Transverse colon (tissue), 4 donors: ENCODE data around the gene MRPL32. TPM values are rescaled to one million over a fixed set of nuclear protein-coding genes. Genes with fewer than 3 reads are reported as not detected.

Experiments
- DNase-seq: peaks from one replicate; pipeline ENCODE4 v3.0.0-alpha.2; 2019
- H3K27ac ChIP-seq, 4 donors: fragments of 200-600 bp; sonication (generic); 2 replicates each; pipeline ENCODE4 v1.5.1; 2016 to 2018; ENCODE audit warnings: inconsistent platforms in 4 of 4
- H3K27me3 ChIP-seq: fragments of 200-600 bp; sonication (generic); 2 replicates; pipeline ENCODE4 v1.5.1; 2017; ENCODE audit warnings: inconsistent platforms
- H3K36me3 ChIP-seq, 4 donors: fragments of 200-600 bp; sonication (generic); 2 replicates each; pipeline ENCODE4 v1.5.1; 2017 to 2019; ENCODE audit warnings: inconsistent platforms in 4 of 4
- H3K4me1 ChIP-seq, 4 donors: fragments of 200-600 bp; sonication (generic); 2 replicates each; pipeline ENCODE4 v1.5.1; 2017 to 2020; ENCODE audit warnings: inconsistent platforms in 4 of 4
- H3K4me3 ChIP-seq, 4 donors: fragments of 200-600 bp; sonication (generic); 1 replicate in 1 of 4; 2 replicates in 3 of 4; pipeline versions ENCODE4 v1.5.1 to v1.6.1; 2017 to 2019; ENCODE audit warnings: inconsistent platforms in 4 of 4
- H3K9me3 ChIP-seq, 2 donors: fragments of 200-600 bp; sonication (generic); 2 replicates each; pipeline ENCODE4 v1.5.1; 2017 to 2019; ENCODE audit warnings: inconsistent platforms in 2 of 2
- EP300 ChIP-seq: sonication (generic); formaldehyde crosslinking; IDR thresholded peaks from one replicate; pipeline ENCODE4 v1.6.1; 2017; ENCODE audit warnings: antibody characterized with exemption, low read depth
- POLR2A ChIP-seq: fragments of 450-650 bp; IDR thresholded peaks from one replicate; pipeline ENCODE4 v1.6.1; 2016; ENCODE audit warnings: antibody characterized with exemption, mild to moderate bottlenecking, moderate library complexity
- POLR2AphosphoS5 ChIP-seq, 3 donors: sonication (generic); formaldehyde crosslinking; IDR thresholded peaks; one replicate each; pipeline ENCODE4 v1.6.1; 2016; ENCODE audit warnings: antibody characterized with exemption in 3 of 3
- WGBS, 2 donors: methylation state at CpG; one replicate each; pipeline ENCODE4 v1.1.5; 2018; ENCODE audit warnings: low coverage in 1 of 2; 5-methylcytosine and 5-hydroxymethylcytosine counted together
- in situ Hi-C, 4 donors: fragments of 200-750 bp; cut with MboI; loops; one replicate each; pipeline versions ENCODE4 v1.15.0 to v1.15.1; 2017; ENCODE audit warnings: low sequenced_read_pairs in 3 of 4, low pct_ligation_motif_present in 1 of 4, low pct_unique_long_range_greater_than_20kb in 1 of 4
- intact Hi-C: fragments of 100-400 bp; cut with DNase I; formaldehyde crosslinking; loops from one replicate; pipeline ENCODE4 v1.15.1; 2023; ENCODE audit warnings: low total_unique reads
- total RNA-seq, 4 donors: library from RNA; depleted of rRNA; stranded (reverse); fragments of >200 nt; gene quantifications; one replicate each; pipeline ENCODE4 v1.1.0, GENCODE V29; 2016
- TF ChIP-seq, protein P1 (sequence below), 5 experiments: fragments of 200-600 bp in 3 of 5; fragments of 450-650 bp in 2 of 5; sonication (generic) in 3 of 5; IDR thresholded peaks; 1 replicate in 2 of 5; 2 replicates in 3 of 5; pipeline ENCODE4 v1.5.1; 2016 to 2017; ENCODE audit warnings: antibody characterized with exemption in 5 of 5, inconsistent platforms in 3 of 5, mild to moderate bottlenecking in 2 of 5, moderate library complexity in 1 of 5

The MRPL32 gene
- total RNA-seq, 4 donors from 2014 or later, result 22.5 to 49.4 (median 36.4) TPM

DNA sequence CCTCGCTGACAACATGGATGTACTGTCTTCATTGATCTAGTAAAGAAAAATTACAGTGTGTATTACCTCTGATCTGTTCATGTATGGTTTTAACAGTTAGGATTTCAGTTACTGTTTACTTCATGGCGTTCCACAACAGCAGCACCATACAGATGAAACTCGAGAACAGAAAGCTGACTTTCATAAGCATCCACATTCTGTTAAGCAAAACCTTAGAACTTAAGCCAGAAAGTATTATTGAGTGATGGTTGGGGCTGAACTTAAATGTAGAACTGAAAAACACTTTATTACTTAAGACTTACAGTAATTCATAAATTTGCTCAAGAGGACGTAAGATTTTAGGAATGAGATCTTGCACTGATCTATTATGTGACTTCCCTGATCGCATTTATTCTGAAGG lies 3.7 kb downstream of the MRPL32 start:
- TF ChIP-seq POLR2A (no peak), POLR2AphosphoS5 (IDR thresholded peaks at IDR 0.05) (no peak), EP300 (no peak)
- TF ChIP-seq, protein P1, sequence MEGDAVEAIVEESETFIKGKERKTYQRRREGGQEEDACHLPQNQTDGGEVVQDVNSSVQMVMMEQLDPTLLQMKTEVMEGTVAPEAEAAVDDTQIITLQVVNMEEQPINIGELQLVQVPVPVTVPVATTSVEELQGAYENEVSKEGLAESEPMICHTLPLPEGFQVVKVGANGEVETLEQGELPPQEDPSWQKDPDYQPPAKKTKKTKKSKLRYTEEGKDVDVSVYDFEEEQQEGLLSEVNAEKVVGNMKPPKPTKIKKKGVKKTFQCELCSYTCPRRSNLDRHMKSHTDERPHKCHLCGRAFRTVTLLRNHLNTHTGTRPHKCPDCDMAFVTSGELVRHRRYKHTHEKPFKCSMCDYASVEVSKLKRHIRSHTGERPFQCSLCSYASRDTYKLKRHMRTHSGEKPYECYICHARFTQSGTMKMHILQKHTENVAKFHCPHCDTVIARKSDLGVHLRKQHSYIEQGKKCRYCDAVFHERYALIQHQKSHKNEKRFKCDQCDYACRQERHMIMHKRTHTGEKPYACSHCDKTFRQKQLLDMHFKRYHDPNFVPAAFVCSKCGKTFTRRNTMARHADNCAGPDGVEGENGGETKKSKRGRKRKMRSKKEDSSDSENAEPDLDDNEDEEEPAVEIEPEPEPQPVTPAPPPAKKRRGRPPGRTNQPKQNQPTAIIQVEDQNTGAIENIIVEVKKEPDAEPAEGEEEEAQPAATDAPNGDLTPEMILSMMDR (IDR thresholded peaks at IDR 0.05), result no peak
- DNase-seq, result no peak
- H3K27me3 ChIP-seq, result no peaks in the 10 kb centered on the region
- intact Hi-C loops (no loop called here), in situ Hi-C loops (loop anchor here (10.0 to 25.0 kb wide), 5 partner anchors 319 to 926 kb away; partner anchors contain the start of gene MRPS24 (in 1 of the 4))
- 88 to 98% methylated on average over 5 of the region's 5 CpGs for WGBS, 2 donors
- H3K36me3 ChIP-seq, result peaks cover 0 to 24% (median 10%) of the 10 kb centered on the region in 4 donors
- peaks cover 5 to 20% (median 12%) of the 10 kb centered on the region in 4 donors for H3K4me1 ChIP-seq
- no peak overlapping the region for H3K4me3 ChIP-seq
- no peaks in the 10 kb centered on the region for H3K9me3 ChIP-seq
- H3K27ac ChIP-seq, result no peak overlapping the region

DNA sequence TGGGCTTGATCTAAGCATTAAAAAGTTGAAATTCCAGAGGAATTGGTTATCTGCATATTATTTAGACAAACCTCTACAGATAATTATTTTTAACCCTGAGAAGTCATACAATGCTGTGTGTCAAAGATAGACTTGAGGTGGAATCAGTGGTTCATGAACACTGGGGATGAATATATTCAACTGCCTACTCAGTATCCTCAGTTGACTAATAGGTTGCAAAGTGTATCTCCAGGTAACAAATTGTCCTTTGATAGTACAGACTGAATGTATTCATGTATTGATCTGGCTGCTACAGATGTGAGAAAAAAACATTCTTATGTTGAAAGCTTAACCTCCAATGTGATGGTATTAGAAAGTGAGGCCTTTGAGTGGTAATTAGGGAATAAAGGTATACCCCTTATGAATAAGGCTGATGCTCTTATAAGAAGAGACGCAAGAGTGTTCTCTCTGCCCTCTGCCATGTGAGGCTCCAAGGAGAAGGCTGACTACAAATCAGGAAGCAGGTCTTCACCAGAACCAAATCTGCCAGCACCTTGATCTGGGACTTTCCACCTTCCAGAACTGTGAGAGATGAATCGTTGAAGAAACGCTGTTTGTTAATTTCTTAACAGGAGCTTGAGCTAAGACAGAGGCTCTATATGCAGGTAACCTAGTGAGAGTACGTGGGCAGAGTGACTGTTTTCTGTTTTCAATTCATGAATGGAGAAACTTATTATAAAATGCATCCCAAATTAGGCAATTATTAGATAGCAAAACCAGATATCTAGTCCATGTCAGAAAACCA lies 7.5 kb downstream of the MRPL32 start:
- TF ChIP-seq EP300, result no peak
- no peak for TF ChIP-seq POLR2AphosphoS5 (IDR thresholded peaks at IDR 0.05)
- TF ChIP-seq POLR2A, result no peak
- TF ChIP-seq, protein P1 (IDR thresholded peaks at IDR 0.05), result no peak
- intact Hi-C loops, result loop anchor here (5.0 kb wide), 1 partner anchor 323 kb away; no protein-coding TSS in a partner anchor

DNA sequence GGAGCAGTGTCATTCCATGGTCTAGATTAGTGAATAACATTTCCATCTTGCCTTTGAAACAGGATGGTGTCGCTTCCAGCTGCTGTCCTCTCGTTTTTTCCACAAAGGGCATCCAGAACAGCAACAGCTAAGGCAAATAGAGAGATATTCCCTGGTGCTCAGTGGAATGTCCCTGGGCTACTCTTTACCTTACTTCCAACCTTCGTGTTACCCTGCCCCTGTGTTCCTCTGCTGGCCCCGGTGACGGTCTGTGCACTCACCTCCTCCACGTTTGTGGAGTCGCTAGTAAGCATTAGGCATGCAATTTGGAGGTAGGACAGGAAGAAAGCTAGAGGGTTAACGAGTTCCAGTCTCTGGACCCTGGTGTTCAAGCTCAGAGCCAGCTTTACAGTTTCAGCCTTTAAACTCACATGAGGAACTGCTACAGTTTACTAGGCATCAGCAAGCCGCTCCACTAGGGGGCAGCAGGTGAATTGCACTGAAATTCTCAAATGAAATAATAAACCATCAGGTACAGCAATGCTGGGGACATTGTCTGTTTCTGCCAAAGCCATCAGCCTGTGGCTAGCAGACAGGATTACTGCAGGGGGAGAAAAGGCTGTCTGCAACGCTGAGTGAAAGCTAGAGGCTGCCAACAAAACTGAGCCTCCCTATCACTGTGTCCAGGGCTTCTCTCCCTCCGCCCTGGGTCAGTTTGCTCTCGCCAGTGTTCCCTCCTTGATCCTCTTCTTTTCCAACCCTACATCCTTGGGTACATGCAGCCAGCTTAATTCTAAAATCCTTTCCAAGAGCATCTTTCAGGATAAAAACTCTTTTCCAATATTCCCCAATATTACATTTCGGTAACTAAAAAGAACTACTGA lies 9.0 kb downstream of the MRPL32 start:
- in situ Hi-C loops (loop anchor here in 3 of 4 donors (25.0 kb wide), 3 partner anchors 771 to 921 kb away; partner anchors contain the start of gene MRPS24 (in 1 of the 3)), intact Hi-C loops (loop anchor here (5.0 kb wide), 1 partner anchor 321 kb away; no protein-coding TSS in a partner anchor)
- WGBS, 2 donors, result 59 to 67% methylated on average over 10 to 13 of the region's 13 CpGs
- Histone ChIP-seq H3K9me3 (no peaks in the 10 kb centered on the region), H3K27me3 (no peaks in the 10 kb centered on the region), H3K36me3 (peaks cover 0 to 9% (median 3%) of the 10 kb centered on the region in 4 donors), H3K27ac (no peak overlapping the region), H3K4me3 (no peak overlapping the region), H3K4me1 (no peaks in the 10 kb centered on the region)
- DNase-seq, result peak; percentile 73
- TF ChIP-seq, protein P1 (IDR thresholded peaks at IDR 0.05), result peak; percentile 62 to 86 (median 85)
- TF ChIP-seq EP300, result no peak

More for the DNA sequence above, 7.5 kb downstream of the MRPL32 start:
- Histone ChIP-seq H3K4me3 (no peak overlapping the region), H3K9me3 (no peaks in the 10 kb centered on the region), H3K27ac (no peak overlapping the region), H3K4me1 (peaks cover 0 to under 1% (median 0%) of the 10 kb centered on the region in 4 donors), H3K36me3 (peaks cover 0 to 22% (median 10%) of the 10 kb centered on the region in 4 donors), H3K27me3 (no peaks in the 10 kb centered on the region)
- no peak for DNase-seq
- in situ Hi-C loops, result loop anchor here (10.0 to 25.0 kb wide), 5 partner anchors 315 to 923 kb away; partner anchors contain the start of gene MRPS24 (in 1 of the 4)
- WGBS, 2 donors, result 66 to 73% methylated on average over 4 of the region's 4 CpGs
